COLO829 (cell line): ENCODE results near the gene IL17RD.

Experiments
- DNase-seq: peaks from one replicate; pipeline ENCODE4 v3.0.0; 2012; ENCODE audit warnings: low spot score

The IL17RD gene

DNA sequence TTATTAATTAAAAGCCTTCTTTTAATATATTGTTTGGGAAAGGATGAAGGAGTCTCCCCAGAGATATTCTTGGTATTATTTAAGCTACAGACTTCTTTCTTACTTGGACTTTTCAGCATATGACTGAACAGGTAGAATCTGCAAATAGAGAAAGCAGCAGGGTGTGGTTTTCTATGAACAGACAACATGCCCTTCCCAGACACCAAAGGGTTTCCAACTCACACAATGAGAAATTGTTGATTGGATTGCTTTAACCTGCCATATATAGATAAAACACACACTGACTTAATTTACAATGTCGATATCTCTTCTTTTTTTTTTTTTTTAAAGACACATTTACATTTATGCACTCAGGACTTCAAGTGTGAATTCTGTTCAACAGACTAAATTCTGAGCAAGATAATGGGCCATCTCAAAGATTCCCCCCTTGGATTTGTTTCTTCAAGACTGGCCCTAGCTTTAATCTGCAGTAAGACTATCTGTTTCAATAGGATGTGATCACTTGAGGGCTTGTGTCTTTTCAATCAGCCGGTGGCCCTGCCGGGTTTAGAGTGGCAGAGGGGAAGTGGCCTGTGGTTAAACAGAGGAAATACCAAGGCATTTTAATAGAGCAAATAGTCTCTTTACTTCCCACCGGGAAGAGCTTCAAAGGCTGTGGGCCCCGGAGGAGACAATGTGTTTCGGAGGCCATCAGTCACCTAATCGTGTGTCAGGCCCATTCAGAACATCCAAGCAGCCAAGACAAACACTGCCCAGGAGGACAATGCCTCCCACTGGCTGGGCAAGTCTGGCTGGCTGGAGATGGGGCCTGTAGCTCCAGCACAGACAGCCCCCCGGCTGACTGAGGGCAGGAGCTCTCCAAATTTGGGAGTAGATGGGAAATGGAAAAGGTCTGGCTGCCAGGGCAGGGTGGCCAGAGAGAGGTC, 6.1 kb downstream of the IL17RD start:
- no peak for DNase-seq

DNA sequence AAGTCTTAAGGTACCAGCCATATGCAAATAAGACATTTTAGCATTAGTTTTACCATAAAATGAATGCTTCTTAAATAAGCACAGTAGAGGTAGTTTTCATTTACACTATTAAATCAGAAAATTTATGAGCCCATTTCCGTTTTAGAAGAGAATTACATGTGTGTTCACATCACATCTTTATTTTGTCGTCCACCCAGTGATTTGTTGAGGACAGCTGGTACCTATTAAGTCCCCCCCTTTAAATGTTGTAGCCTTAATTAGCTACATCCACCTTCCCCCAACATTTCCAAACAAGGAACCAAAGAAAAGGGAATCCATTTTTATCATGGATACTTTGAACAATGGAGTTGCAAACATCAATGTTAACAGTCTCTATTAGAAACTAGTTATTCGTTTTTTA, 6.8 kb downstream of the IL17RD start:
- DNase-seq, result no peak

DNA sequence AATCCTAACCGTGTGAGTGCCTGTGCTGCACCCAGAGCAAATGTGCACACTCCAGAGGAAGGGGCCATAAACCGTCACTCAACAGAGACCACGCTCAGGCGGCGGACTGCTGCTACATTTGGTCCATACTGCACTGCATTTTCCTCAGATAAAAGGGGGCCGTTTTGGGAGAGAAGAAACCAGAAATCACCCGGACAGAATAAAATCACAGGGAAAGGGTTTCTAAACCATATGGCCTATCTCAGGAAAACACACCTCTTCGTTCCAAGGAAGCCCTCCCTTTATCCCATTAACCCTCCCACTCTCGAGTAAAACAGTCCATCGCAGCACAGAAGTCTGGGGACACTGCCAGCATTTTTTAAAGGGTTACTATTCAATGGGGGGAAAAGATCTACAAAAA, 7.6 kb downstream of the IL17RD start:
- no peak for DNase-seq

DNA sequence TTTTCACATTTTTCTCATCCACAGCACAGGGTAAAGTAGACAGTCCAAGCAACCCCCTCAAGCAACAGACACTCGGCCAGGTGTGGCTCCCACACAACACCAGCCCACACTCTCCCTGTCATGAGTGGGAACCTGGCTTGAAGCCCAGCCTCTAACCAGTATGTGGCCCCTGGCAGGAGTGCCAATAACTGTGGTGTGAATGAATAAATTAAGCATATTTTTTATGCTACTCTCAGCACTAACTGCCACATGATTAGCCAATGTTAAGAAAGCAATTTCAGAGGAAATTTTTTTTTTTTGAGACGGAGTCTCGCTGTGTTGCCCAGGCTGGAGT, 9.9 kb downstream of the IL17RD start:
- DNase-seq, result no peak

DNA sequence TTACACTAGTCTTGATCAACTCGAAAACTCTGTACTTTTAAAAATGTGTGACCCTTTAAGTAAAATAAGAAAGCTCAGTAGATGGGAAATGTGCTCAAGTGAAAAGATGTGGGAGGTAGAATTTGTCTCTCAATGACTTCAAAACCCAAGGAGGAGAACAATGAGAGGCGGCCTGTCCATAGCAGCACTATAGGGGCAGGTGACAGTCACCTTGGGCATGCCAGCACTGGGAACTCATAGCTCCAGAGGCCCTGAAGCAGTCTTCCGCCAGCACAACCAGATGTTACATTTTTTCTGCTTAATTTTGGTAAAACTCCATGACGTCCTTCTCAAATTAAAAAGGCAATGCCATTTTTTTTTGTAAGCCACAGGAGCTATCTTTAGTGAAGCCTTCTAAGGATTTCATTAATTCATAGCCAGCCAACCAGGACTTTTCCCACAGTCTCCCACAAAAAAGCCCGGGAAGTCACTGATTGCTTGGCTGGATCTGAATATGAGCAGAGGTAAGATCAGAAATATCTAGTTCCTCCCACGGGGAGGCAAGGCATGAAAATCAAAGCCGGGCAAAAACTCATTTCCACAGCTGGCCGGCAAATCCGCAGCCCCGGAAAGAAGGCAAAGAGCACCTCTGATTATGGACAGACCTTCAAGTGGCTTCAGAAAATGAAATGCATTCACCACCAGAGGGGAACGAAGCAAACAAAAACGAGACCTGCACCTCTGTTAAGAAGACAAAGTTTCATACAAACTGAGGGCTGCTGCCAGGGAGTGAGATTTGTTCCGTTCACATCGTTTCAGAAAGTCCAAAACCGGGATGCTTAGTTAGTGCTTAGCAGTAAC, 10.5 kb downstream of the IL17RD start:
- no peak for DNase-seq

DNA sequence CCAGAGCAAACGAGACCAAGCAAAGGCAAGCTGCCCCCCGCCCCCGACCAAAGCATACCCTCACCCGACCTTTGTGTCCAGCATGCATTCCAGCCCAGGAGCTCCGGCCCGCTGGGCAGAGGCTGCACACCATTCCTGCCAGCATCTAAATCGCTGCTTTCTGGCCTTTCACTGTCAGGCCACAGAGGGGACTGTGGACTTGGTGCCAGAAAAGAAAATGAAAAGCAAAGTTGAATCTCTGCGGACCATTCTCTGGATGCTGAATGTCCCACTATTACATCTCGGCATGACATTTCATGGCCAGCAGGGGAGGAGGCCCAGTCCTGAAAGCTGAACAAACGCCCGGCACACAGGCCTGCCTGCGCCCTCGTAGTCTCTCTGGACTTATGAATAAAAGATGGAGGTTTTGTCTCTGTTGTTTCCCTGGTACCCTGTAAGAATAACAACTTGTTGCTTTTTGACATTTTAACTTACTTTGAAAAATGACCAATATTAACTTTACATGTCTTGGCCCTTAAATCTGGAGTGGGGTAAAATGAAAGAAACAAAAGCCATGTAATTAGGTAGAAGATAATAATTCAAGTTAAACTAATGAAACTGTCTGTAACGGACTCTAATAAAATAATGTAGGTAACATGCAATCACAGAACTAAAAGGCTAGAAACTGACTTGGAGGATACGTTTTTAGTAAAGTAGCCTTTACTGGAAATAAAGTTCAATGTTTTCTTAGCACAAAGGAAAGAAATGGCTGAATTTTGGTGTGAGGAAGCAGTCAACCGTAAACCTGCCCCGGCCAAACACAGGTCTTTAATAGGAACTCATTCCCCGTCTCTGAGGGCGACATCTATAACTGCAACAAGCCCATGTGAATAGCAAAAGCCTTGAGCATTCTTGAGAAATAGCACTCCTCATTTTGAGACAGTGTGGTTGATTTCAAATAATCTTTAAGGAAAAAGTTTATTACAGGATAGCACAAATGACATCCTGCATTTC, 12.7 kb downstream of the IL17RD start:
- no peak for DNase-seq

DNA sequence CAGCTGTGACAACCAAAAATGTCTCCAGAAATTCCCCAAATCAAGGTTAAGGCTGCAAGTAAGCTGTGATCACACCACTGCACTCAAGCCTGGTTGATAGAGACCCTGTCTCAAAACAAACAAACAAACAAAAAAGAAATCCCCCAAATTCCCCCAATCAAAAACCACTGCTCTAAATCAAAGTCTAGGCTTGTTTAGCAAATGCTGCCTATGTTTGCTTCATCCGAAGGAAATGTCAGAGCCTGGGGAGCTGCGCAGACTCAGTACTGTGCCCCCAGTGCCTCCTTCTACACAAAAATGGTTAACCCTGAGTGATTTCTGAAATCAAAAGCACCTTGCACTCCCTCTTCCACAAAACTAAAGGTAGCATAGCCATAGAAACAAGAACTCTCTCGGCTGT, 13.4 kb downstream of the IL17RD start:
- no peak for DNase-seq

DNA sequence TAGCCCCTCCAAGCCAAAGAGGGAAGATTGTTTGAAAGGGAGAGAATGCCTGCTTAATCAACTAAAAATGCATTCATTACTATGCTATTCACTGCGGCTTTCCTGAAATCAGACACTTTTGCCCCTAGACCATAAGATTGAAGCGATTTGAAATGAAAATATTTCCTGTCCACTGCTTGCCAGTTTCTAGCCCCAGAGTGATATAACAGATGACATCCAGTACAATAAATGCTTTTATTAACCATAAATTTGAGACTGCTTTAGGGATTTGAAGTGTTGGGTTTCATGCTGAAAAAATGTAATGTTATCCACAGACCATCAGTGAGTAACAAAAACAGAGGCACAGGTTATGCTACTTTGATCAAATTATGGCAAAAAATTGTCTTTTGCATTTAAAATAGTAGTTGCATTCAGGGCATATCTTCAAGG, 14.1 kb downstream of the IL17RD start:
- DNase-seq, result peak; percentile 83

DNA sequence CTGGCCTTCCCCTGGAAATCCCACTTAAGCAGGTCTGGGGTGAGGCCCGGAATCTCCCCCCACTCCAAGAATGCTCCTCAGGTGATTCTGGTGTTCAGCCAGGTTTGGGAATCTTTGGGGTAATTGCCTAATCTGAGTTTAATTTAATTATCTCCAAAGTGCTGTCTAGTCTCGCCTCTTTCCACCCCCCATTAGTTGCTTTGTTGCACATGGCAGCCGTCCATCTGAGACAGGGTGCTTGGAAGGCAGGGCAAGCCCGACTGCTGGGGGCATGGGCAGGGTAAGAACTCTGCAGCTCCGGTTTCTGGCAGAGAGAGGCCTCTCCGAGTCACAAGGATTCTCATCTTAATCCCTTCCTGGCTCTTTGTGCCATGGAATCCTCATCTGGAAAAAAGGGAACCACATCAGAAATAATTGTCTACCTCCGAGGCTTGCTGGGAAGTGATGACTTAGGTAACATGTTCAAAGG, 15.0 kb downstream of the IL17RD start:
- no peak for DNase-seq

DNA sequence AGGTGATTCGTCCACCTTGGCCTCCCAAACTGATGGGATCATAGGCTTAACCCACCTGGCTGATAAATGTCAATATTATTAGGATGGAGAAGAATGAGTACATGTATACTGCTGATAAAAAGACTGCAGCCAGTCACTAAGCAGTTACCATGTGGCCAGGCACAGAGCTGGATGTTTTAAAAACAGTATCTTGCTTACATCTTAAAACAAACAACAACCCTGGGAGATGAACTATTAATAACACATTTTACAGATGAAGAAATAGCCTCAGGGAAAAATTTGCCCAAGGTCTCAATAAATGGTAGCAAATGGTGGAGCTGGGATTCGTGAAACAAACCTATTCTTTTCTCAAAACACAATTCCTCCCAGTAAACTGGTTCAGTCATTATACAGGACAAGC, 18.1 kb downstream of the IL17RD start:
- no peak for DNase-seq

DNA sequence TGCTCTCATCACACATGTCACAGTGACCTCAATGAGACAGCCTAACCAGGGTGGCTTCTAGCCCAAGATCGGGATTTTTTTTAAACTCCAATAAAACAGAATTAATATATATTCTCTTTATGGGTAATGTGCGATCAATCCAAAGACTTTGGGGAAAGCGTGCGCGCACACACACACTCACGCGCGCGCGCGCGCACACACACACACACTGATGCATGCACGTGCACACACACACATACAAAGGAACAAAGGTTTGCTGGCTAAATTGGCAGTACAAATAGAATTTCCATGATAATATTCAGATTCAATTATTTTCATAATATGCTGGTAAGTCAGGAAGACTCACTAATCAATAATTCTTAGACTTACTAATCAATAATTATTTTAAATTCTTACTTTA, 19.3 kb downstream of the IL17RD start:
- no peak for DNase-seq

DNA sequence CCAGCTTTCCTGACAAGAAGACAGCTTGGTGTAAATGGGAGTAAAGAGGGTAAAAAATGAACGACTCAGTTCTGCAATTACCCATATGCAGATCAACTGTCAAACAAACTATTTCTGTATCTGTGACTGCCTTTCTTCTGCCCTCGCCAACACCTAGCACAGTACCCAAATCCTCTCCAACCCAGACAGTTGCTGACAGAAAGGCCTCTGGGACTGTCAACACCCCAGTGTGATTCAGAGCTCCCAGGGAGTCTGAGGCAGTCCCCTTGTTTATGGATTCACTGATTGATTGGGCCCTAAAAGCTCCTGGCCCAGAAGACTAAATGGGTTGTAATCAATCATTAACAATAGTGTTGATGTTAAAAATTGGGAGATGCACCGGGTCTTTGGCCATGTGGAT, 20.2 kb downstream of the IL17RD start:
- DNase-seq, result no peak

DNA sequence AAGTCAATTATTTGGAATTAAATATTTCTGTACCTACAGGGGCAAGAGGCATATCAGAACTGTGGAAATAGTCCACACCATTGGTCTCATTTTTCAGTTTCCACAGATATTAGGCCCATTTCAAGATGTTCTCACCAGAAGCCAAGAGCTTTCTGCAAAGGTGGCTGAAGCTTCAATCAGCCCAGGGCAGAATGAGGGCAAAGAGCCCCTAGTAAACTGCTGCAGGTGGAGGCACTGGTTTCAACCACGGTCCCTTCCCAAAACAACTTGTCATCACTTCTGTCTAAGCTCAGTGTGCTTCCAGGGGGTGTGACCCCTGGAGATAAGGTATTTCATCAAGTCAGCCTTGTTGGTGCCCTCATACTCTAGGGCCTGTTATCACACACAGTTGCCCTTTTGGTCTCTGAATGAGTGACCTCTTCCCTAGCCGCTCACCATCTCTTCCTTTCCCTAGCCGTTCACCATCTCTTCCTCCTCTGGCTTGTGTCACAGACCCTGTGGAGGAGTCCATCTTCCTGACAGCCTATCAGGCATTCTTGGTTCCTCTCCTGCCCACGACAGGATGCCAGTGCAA, 21.2 kb downstream of the IL17RD start:
- no peak for DNase-seq

DNA sequence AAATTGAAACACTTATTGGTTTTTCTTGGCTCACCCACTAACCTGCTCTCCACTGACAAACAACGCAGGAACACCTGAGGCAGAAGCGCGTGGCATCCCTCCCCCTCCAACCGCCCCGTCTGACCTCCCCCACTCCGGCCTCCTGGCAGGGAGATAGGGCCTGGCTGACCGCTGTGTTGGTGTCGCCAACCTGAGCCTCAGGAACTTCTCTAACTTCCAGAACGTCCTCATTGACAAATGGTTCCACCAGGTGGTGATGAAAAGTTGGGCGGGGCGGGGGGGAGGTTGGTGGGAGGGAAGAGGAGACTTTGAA, 22.8 kb downstream of the IL17RD start:
- DNase-seq, result no peak

DNA sequence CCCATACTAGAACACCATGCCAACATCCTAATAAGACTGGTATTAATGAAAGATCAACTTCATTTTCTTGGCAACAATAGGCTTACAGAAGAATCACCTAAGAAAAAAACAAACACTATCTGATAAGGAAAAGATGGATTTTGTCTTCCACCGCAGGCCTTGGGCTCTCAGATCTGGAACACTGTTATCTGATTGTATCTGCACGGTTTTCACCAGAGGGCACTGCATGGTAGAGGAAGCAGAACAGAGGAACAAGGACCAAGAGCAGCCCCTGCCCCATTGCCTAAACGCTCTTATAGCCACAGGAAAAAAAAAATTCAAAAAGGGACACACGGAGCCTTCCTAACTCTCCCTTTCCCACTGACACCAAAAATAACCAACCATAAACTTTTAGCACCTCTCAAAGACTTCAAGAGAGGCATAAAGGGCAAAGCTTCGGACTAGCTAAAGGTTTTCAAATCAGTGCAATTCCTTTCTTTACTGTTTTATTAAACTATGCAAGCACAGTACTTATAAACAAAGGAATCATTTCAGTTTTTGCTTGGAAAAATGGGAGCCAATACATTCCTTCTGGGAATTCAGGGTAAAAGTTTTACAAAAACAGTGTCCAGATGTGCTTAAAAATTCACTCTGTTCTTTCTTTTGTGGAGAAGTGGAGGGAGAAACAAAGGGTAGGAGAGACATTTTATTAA, 23.3 kb downstream of the IL17RD start:
- no peak for DNase-seq

DNA sequence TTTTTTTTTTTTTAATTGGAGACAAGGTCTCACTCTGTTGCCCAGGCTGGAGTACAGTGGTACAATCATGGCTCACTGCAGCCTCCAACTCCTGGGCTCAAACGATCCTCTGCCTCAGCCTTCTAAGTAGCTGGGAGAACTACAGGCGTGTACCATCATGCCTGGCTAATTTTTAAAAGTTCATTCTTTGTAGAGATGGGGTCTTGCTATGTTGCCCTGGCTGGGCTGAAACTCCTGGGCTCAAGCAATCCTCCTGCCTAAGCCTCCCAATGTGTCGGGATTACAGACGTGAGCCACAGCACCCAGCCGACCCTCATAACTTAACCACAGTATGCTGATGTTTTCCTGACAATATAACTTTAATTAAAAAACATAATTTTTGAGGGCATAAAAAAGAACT, 24.3 kb downstream of the IL17RD start:
- DNase-seq, result no peak

DNA sequence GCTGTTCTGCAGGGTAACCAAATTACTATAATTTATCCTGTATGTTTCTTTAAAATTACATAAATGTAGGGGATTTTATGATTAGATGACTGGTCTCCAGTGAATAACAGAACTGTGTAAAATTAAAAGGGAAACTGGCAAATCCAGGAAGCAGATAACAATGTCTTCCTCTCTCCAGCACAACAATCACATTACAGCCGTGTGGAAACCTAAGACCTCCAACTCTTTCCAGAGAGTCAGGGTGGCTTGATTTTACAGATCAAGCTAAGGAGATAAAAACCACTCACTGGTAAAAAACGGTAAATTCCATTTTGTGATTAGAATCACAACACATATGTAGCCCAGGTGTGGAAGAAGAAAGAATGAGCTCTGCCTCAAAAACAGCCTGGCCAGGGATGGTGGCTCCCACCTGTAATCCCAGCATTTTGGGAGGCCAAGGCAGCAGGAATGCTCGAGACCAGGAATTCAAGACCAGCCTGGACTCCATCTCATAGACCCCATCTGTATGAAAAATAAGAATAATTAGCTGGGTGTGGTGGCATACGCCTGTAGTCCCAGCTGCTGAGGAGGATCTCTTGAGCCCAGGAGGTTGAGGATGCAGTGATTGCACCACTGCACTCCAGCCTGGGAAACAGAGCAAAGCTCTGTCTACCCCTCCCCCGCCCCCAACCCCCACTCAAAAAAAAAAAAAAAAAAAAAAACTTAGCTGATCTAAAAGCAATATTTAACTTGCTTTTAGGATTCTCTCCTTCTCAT, 29.0 kb downstream of the IL17RD start:
- DNase-seq, result no peak

DNA sequence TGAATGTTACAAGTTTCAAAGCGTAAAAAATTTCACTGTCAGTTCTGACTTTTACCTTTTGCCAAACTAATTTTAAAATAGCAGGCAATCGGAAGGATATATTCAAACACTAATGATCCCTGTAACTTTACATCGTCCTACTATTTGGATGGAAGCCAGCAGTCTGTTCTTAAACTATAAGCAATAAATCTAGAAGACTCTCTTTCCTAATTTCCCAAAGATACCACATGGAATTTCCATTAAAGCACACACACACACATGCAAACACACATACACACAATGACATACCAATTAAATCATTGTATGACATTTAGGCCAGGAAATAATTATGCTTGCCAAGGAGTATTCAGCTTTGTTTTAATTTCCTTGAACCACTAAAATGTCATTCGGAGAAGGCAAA, 32.0 kb downstream of the IL17RD start:
- DNase-seq, result no peak

DNA sequence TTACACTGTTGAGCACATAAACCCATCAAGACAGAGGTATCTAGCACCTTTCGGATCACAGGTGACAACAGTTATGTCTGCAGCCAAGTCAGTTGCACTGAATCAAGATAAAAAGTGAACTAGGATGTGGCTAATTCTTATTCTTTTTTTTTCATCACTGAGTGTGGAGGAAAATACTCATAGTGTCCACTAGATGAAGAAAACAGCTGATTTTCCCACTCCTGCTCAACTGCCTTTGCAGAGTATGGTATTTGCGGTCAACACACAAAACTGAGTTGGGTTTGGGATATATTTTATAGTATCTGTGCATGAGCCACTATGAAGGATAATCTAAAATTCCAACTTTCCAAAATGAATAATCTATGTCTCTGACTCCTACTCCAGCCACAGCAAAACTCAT, 32.5 kb downstream of the IL17RD start:
- DNase-seq, result no peak

DNA sequence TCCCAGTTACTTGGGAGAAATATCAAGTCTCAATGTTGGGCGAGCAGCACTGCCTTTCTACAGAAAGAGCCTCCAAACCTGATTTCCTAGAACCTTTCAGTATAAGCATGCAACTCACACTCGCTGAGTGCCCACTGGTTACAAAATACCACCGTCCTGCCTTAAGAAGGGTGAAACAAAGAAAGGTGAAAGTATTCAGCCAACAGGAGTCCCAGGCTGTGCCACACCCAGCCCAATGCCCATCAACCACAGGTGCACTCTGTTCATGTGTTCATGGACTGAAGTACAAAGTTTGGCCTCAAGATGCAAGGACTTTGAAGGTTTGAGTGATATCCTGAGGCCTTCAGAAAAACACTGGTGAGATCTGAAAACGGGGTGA, 34.0 kb downstream of the IL17RD start:
- DNase-seq, result no peak
